GM12865 (cell line): ENCODE measurements around the gene PRDM5.

Source experiments
- DNase-seq: peaks from one replicate; pipeline ENCODE4 v3.0.0; 2010; ENCODE audit warnings: low read depth
- H3K4me3 ChIP-seq: 2 replicates; pipeline ENCODE4 v1.5.1; 2011; ENCODE audit warnings: mild to moderate bottlenecking, low read depth, low read length, control low read depth
- TF ChIP-seq, protein P1 (sequence below): IDR thresholded peaks from 2 replicates; pipeline ENCODE4 v1.5.1; 2011; ENCODE audit warnings: low read length, control low read depth, low read depth, inconsistent platforms; ENCODE audit not compliant: insufficient read depth; ENCODE audit errors: missing control alignments

The PRDM5 gene

DNA sequence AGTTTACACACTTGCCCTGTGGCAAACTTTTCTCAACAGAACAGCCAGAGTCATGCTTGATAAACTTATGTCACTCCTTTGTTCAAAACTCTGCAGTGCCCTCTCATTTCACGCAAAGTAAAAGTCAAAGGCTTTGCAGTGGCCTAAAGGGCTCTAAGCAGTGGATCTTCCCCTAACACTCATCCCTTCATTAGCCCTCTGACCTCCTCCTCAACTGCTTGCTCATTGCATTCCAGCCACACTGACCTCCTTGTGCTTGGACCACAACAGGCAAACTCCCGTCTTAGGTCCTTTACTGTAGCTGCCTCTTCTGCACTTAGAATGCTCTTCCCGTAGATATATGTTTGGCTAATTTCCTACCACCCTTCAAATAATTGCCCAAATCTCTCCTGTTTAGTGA is 5.6 kb downstream of the PRDM5 start:
- TF ChIP-seq, protein P1, sequence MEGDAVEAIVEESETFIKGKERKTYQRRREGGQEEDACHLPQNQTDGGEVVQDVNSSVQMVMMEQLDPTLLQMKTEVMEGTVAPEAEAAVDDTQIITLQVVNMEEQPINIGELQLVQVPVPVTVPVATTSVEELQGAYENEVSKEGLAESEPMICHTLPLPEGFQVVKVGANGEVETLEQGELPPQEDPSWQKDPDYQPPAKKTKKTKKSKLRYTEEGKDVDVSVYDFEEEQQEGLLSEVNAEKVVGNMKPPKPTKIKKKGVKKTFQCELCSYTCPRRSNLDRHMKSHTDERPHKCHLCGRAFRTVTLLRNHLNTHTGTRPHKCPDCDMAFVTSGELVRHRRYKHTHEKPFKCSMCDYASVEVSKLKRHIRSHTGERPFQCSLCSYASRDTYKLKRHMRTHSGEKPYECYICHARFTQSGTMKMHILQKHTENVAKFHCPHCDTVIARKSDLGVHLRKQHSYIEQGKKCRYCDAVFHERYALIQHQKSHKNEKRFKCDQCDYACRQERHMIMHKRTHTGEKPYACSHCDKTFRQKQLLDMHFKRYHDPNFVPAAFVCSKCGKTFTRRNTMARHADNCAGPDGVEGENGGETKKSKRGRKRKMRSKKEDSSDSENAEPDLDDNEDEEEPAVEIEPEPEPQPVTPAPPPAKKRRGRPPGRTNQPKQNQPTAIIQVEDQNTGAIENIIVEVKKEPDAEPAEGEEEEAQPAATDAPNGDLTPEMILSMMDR: no peak
- no peak for DNase-seq
- H3K4me3 ChIP-seq: no peak overlapping the region

DNA sequence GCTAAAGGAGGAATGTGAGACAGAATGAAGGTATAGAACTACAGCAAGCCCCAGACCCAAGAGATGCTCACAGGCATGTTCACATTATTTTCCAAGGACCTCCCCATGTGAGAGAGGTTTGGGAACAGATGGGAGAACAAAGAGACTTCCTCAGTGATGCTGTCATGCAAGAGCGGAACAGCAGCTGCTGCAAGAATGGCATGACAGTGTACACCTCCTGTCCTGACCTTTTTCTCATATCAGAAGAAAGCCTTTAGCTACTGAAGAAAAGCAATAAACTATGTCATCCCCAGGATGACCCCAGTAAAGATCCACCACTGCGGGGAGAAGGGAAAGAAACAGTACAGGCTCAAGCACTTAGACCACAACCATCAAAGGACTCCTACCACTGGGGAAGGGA is 7.2 kb downstream of the PRDM5 start:
- DNase-seq: no peak
- H3K4me3 ChIP-seq: no peak overlapping the region
- TF ChIP-seq, protein P1: no peak

DNA sequence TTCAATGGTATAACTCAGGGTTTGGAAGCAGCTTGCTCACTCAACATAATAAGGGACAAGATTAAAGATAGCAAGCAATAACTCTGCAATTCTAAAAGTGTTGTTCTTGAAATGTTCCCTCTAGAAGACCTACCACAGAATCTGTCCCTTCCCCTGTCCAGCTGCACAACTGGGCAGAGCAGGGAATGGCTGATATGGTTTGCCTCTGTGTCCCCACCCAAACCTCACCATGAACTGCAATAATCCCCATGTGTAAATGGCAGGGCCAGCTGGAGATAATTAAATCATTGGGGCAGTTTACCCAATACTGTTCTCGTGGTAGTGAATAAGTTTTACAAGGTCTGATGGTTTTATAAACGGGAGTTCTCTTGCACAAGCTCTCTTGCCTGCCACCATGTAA is 19.1 kb downstream of the PRDM5 start:
- H3K4me3 ChIP-seq: no peak overlapping the region
- DNase-seq: no peak
- TF ChIP-seq, protein P1: no peak

DNA sequence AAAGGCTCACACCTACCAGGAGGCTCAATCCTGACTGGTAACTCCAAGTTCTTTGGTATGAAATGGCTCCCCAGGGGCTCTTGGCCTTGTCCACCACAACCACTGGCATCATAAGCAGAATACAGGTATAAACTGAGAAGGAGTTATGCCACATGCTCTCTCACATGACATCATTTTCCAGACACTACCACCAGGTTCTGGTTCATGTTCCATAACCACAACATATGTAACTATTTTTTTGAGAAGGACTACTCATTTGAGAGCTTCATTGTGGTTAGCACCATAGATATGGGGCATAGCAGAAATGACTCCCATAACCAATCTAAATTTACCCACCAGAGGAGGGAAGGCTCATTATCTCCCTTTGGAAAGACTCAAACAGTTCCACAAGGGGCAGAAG is 19.6 kb downstream of the PRDM5 start:
- TF ChIP-seq, protein P1: no peak
- no peak overlapping the region for H3K4me3 ChIP-seq
- no peak for DNase-seq

DNA sequence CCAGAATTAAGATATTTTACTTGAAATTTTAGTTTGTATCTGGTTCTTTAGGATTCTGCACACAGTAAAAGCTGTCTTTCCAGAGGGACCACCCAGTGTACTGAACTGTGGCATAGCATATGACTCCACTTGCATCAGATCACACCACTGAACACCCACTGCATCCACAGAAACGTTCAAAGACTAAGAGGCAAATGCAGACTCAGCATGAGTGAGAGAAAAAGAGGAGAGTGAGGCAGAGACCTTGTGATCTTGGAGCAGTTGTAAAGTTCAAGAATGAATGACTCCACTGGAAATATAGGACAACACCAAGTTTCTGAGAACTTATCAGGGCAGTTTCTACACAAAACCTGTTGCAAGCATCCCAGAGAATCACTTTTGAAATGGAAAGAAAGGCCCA is 20.8 kb downstream of the PRDM5 start:
- no peak overlapping the region for H3K4me3 ChIP-seq
- DNase-seq: no peak
- TF ChIP-seq, protein P1: no peak

DNA sequence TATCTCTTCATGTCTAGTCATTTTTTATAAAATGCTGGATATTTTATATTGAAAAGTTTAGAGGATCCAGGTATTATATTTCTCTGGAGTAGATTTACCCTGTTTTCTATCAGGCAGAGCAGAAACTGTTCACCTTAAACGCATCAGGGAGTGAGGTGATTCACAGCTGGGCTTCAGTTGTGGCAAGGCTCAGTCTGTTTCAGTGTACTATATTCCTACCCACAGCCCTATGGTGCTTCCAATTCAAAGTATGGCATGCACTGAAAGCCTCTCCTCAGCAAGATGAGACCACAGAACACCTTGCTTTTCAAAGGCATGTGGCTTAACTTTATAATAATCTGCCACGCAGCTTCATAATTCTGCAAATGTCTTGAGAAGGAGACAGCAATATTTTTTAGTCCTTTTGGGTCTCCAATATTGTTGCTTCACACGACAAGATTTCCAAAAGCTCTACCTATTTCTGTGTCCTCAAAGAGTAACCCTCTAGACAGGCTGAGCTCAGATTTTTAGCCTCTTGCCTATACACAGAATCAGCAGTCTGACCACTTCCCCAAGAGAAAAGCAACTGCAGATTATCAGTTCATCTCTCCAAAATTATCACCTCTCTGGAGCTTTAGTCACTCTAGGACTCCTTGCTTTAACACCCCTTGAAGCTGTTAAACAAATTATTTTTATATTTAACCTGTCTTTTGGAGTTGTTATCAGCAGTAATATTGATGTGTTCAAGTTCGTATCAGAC is 24.4 kb downstream of the PRDM5 start:
- no peak overlapping the region for H3K4me3 ChIP-seq
- TF ChIP-seq, protein P1: no peak
- DNase-seq: no peak

DNA sequence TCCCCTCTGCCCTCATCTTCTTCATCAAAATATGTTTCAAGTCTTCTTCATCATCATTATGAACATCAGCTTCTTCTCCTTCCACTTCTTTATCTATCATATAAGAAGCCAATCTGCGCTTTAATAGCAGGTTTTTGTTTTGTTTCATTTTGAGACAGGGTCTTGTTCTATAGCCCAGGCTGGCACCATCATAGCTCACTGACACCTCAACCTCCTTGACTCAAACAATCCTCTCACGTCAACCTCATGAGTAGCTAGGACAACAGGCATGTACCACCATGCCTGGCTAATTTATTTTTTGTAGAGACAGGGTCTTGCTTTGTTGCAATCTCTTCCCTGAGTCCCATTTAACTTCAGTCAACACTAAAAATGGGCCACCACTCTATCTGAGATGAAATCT is 27.0 kb downstream of the PRDM5 start:
- TF ChIP-seq, protein P1: no peak
- no peak overlapping the region for H3K4me3 ChIP-seq
- DNase-seq: no peak
